Keratinocyte (primary cell): ENCODE results near the gene NMUR2. TPM values are rescaled to one million over a fixed set of nuclear protein-coding genes. Genes with fewer than 3 reads are reported as not detected.

Experiments
- DNase-seq: peaks from one replicate; pipeline ENCODE4 v3.0.0-alpha.2; 2011; ENCODE audit warnings: low read depth, missing footprints, low spot score
- FAIRE-seq: peaks from 2 replicates; lab custom pipeline; 2011; peaks lifted over from hg19 to GRCh38; lab: Jason Lieb, UNC
- H2AFZ ChIP-seq: 2 replicates; pipeline ENCODE4 v1.6.0; 2012; ENCODE audit warnings: low read length, control low read depth, inconsistent platforms; ENCODE audit not compliant: control insufficient read depth
- H3K27ac ChIP-seq: 2 replicates; pipeline ENCODE4 v1.5.1; 2011; ENCODE audit warnings: low read length; ENCODE audit not compliant: control insufficient read depth, insufficient read depth
- H3K27me3 ChIP-seq: 3 replicates; pipeline ENCODE4 v1.6.0; 2011; ENCODE audit warnings: low read length; ENCODE audit not compliant: control insufficient read depth, insufficient read depth; ENCODE audit errors: extremely low read depth
- H3K36me3 ChIP-seq, 2 experiments: 2 replicates in 1 of 2; 3 replicates in 1 of 2; pipeline ENCODE4 v1.5.1; 2011; ENCODE audit warnings: low read length in 2 of 2, mild to moderate bottlenecking in 1 of 2; ENCODE audit not compliant: control insufficient read depth in 2 of 2, insufficient read depth in 2 of 2; ENCODE audit errors: extremely low read depth in 1 of 2
- H3K4me1 ChIP-seq: 3 replicates; pipeline ENCODE4 v1.5.1; 2011; ENCODE audit warnings: low read length; ENCODE audit not compliant: control insufficient read depth, insufficient read depth; ENCODE audit errors: extremely low read depth
- H3K4me2 ChIP-seq: 3 replicates; pipeline ENCODE4 v1.6.0; 2011; ENCODE audit warnings: low read depth, low read length; ENCODE audit not compliant: control insufficient read depth, insufficient read depth; ENCODE audit errors: extremely low read depth
- H3K4me3 ChIP-seq, 3 experiments: fragments of 200-600 bp in 1 of 3; sonication (generic) in 1 of 3; 2 replicates in 2 of 3; 3 replicates in 1 of 3; pipeline ENCODE4 v1.5.1; 2011 to 2016; ENCODE audit warnings: low read length in 3 of 3, mild to moderate bottlenecking in 3 of 3, control low read depth in 2 of 3, inconsistent platforms in 1 of 3, low read depth in 1 of 3, mixed read lengths in 1 of 3, mixed run types in 1 of 3, moderate library complexity in 1 of 3; ENCODE audit not compliant: control insufficient read depth in 2 of 3, insufficient read depth in 2 of 3; ENCODE audit errors: extremely low read depth in 1 of 3
- H3K79me2 ChIP-seq: 2 replicates; pipeline ENCODE4 v1.6.0; 2012; ENCODE audit warnings: low read length; ENCODE audit not compliant: control insufficient read depth, insufficient read depth
- H3K9ac ChIP-seq: 3 replicates; pipeline ENCODE4 v1.6.0; 2011; ENCODE audit warnings: low read length; ENCODE audit not compliant: control insufficient read depth, insufficient read depth; ENCODE audit errors: extremely low read depth
- H3K9me1 ChIP-seq: 3 replicates; pipeline ENCODE4 v1.6.0; 2011; ENCODE audit warnings: low read length; ENCODE audit not compliant: control insufficient read depth, insufficient read depth; ENCODE audit errors: extremely low read depth
- H3K9me3 ChIP-seq: 2 replicates; pipeline ENCODE4 v1.5.1; 2012; ENCODE audit warnings: low read depth, low read length; ENCODE audit not compliant: control insufficient read depth
- H4K20me1 ChIP-seq: 3 replicates; pipeline ENCODE4 v1.6.0; 2011; ENCODE audit warnings: low read length; ENCODE audit not compliant: control insufficient read depth, insufficient read depth; ENCODE audit errors: extremely low read depth
- CTCF ChIP-seq, 3 experiments: IDR thresholded peaks in 1 of 3; conservative IDR thresholded peaks in 1 of 3; optimal IDR thresholded peaks in 1 of 3; 2 replicates in 2 of 3; 3 replicates in 1 of 3; pipeline versions ENCODE3 to v1.5.1; 2011; ENCODE audit warnings: low read length in 3 of 3, mild to moderate bottlenecking in 3 of 3, moderate library complexity in 2 of 3, control low read depth in 1 of 3, inconsistent platforms in 1 of 3; ENCODE audit not compliant: insufficient read depth in 2 of 3; ENCODE audit errors: extremely low read depth in 1 of 3
- EZH2 ChIP-seq: IDR thresholded peaks from one replicate; pipeline ENCODE4 v1.6.1; 2012; ENCODE audit warnings: inconsistent platforms, mild to moderate bottlenecking, low read length, moderate library complexity
- dilution Hi-C: fragments of 300-500 bp; cut with MboI; formaldehyde crosslinking; loops from one replicate; pipeline ENCODE4 v1.7.0; 2020; ENCODE audit warnings: low sequenced_read_pairs; ENCODE audit not compliant: extremely low pct_ligation_motif_present
- polyA plus RNA-seq, 5 experiments: library from polyadenylated mRNA; depleted of rRNA in 3 of 5; stranded (reverse) in 3 of 5; stranded (forward) in 1 of 5; unstranded in 1 of 5; fragments of >200 nt; gene quantifications; 1 replicate in 1 of 5; 2 replicates in 3 of 5; 3 replicates in 1 of 5; pipeline versions ENCODE4 v1.2.1 to v1.2.3, GENCODE V29; 2011 to 2012; ENCODE audit warnings: missing spikeins in 2 of 5, low read depth in 1 of 5, low replicate concordance in 1 of 5

The NMUR2 gene
- polyA plus RNA-seq, 1 donor (not counting 4 experiments of a cell fraction or from before 2014, with no cell fraction given) = 0.05 TPM

- H3K79me2 ChIP-seq = no peaks in the 10 kb centered on the region
- H3K36me3 ChIP-seq = no peaks in the 10 kb centered on the region
- H3K9ac ChIP-seq = no peak overlapping the region
- no peak overlapping the region for H2AFZ ChIP-seq
- H3K4me2 ChIP-seq = no peak overlapping the region
- H3K9me1 ChIP-seq = no peaks in the 10 kb centered on the region
- DNase-seq (no peak), FAIRE-seq (no peak)
- H3K27ac ChIP-seq = no peak overlapping the region
- H3K9me3 ChIP-seq = no peaks in the 10 kb centered on the region
- peaks cover 12% of the 10 kb centered on the region for H3K4me1 ChIP-seq
- H3K4me3 ChIP-seq = no peak overlapping the region
- H4K20me1 ChIP-seq = no peaks in the 10 kb centered on the region
- no peaks in the 10 kb centered on the region for H3K27me3 ChIP-seq
- TF ChIP-seq EZH2 = no peak
- TF ChIP-seq CTCF (optimal IDR thresholded peaks at IDR 0.05 in 1 of 3, IDR thresholded peaks at IDR 0.05 in 1 of 3, conservative IDR thresholded peaks at IDR 0.05 in 1 of 3; ENCODE audit: extremely low read depth in 1 of 3, insufficient read depth in 2 of 3, low read length in 3 of 3) = no peak
- dilution Hi-C loops = no loop called here
These were observed 24.5 kb downstream of the NMUR2 start for GRCh38 chr5:152380415-152381123.

GRCh38 chr5:152379331-152379730 lies 25.7 kb downstream of the NMUR2 start:
- Histone ChIP-seq H2AFZ (no peak overlapping the region), H4K20me1 (no peaks in the 10 kb centered on the region), H3K27ac (no peak overlapping the region), H3K9me1 (no peaks in the 10 kb centered on the region), H3K4me1 (peaks cover 12% of the 10 kb centered on the region), H3K36me3 (no peaks in the 10 kb centered on the region), H3K4me3 (no peak overlapping the region), H3K79me2 (no peaks in the 10 kb centered on the region), H3K4me2 (no peak overlapping the region), H3K27me3 (no peaks in the 10 kb centered on the region), H3K9me3 (no peaks in the 10 kb centered on the region), H3K9ac (no peak overlapping the region)
- DNase-seq (no peak), FAIRE-seq (no peak)
- dilution Hi-C loops = no loop called here
- TF ChIP-seq CTCF (optimal IDR thresholded peaks at IDR 0.05 in 1 of 3, IDR thresholded peaks at IDR 0.05 in 1 of 3, conservative IDR thresholded peaks at IDR 0.05 in 1 of 3; ENCODE audit: extremely low read depth in 1 of 3, insufficient read depth in 2 of 3, low read length in 3 of 3) (no peak), EZH2 (no peak)
